G401.6 (cell line): ENCODE measurements around the gene ATAD3C.
"Not testable (repeated sequence)": the region's sequence is repeated elsewhere in the genome, so short reads cannot be mapped to it uniquely, and the experiment has no call there.

Experiments used
- FAIRE-seq: peaks from 2 replicates; lab custom pipeline; 2012; peaks lifted over from hg19 to GRCh38; lab: Jason Lieb, UNC

The ATAD3C gene

GRCh38 chr1:1432274-1432950, 17.1 kb upstream of the ATAD3C start:
- FAIRE-seq: no peak

- peak; percentile 74 for FAIRE-seq
Measured at GRCh38 chr1:1432951-1433803, 16.3 kb upstream of the ATAD3C start.

- no peak for FAIRE-seq
Measured at GRCh38 chr1:1433804-1434130, 15.7 kb upstream of the ATAD3C start.

- FAIRE-seq: no peak
Measured at GRCh38 chr1:1434131-1434823, 15.2 kb upstream of the ATAD3C start.

- no peak for FAIRE-seq
Measured at GRCh38 chr1:1434824-1435105, 14.7 kb upstream of the ATAD3C start.

- no peak for FAIRE-seq
Measured at GRCh38 chr1:1435106-1435903, 14.2 kb upstream of the ATAD3C start, which contains the start of gene VWA1. TSS of gene VWA1 (plus strand) at chr1:1435690. CDS start at chr1:1435749, 59 bp downstream.

GRCh38 chr1:1435911-1436629, 13.4 kb upstream of the ATAD3C start:
- FAIRE-seq: no peak

- FAIRE-seq: no peak
Measured at GRCh38 chr1:1436630-1437032, 12.9 kb upstream of the ATAD3C start.

- no peak for FAIRE-seq
Measured at GRCh38 chr1:1437033-1437903, 12.2 kb upstream of the ATAD3C start.

GRCh38 chr1:1437904-1438376, 11.5 kb upstream of the ATAD3C start:
- FAIRE-seq: no peak

GRCh38 chr1:1438531-1439381, 10.7 kb upstream of the ATAD3C start:
- no peak for FAIRE-seq

GRCh38 chr1:1439546-1440261, 9.8 kb upstream of the ATAD3C start:
- no peak for FAIRE-seq

GRCh38 chr1:1440262-1441001, 9.1 kb upstream of the ATAD3C start:
- FAIRE-seq: no peak

GRCh38 chr1:1441002-1441888, 8.2 kb upstream of the ATAD3C start:
- FAIRE-seq: no peak

GRCh38 chr1:1442069-1442770, 7.3 kb upstream of the ATAD3C start:
- FAIRE-seq: no peak

GRCh38 chr1:1446631-1447030, 2.9 kb upstream of the ATAD3C start:
- not testable (repeated sequence) for FAIRE-seq

- not testable (repeated sequence) for FAIRE-seq
Measured at GRCh38 chr1:1450616-1451015, 1.1 kb downstream of the ATAD3C start.
